22Rv1 (cell line): ENCODE data around the gene SEMA6B.

ENCODE experiments used
- CTCF ChIP-seq: fragments of 450-650 bp; IDR thresholded peaks from 2 replicates; pipeline ENCODE4 v1.5.1; 2017; ENCODE audit warnings: mild to moderate bottlenecking
- ZFX ChIP-seq: fragments of 450-650 bp; IDR thresholded peaks from 2 replicates; pipeline ENCODE4 v1.6.1; 2017; ENCODE audit warnings: antibody characterized with exemption, borderline replicate concordance

GRCh38 chr19:4504891-4505569 lies 54.5 kb downstream of the SEMA6B start:
- TF ChIP-seq CTCF (no peak), ZFX (no peak)
